Adrenal gland (tissue), 5 donors: ENCODE data around the gene PDLIM3.

ENCODE experiments used
- CTCF ChIP-seq, 6 experiments: fragments of 450-650 bp in 4 of 6; fragments of 200-600 bp in 2 of 6; sonication (generic) in 1 of 6; IDR thresholded peaks; 1 replicate in 5 of 6; 2 replicates in 1 of 6; pipeline versions ENCODE4 v1.5.1 to v1.8.0; 2016 to 2021; ENCODE audit warnings: antibody characterized with exemption in 6 of 6, mild to moderate bottlenecking in 2 of 6, moderate library complexity in 1 of 6
- POLR2A ChIP-seq, 2 donors: fragments of 450-650 bp; IDR thresholded peaks; one replicate each; pipeline ENCODE4 v1.6.1; 2017; ENCODE audit warnings: antibody characterized with exemption in 2 of 2, mild to moderate bottlenecking in 2 of 2, moderate library complexity in 1 of 2
- donor health status: DM: no; HTN: no; CAD: no.

- TF ChIP-seq POLR2A (IDR thresholded peaks at IDR 0.05): no peak
- TF ChIP-seq CTCF (IDR thresholded peaks at IDR 0.05): no peak
Observed at GRCh38 chr4:185552254-185552653, 16.9 kb upstream of the PDLIM3 start.
